Measurements from ENCODE around the gene PM20D2.

Gene PM20D2

GRCh38 chr6:89131599-89131998 lies 14.3 kb upstream of the PM20D2 start:
- ATAC-seq, result no peak
- TF ChIP-seq ZFP30 (CRISPR knock-in tag; IDR thresholded peaks at IDR 0.05), result no peak
- no peak for TF ChIP-seq ZFP3 (CRISPR knock-in tag; IDR thresholded peaks at IDR 0.05)
- TF ChIP-seq ESRRG (CRISPR knock-in tag; IDR thresholded peaks at IDR 0.05), result no peak
- TF ChIP-seq, protein P1, sequence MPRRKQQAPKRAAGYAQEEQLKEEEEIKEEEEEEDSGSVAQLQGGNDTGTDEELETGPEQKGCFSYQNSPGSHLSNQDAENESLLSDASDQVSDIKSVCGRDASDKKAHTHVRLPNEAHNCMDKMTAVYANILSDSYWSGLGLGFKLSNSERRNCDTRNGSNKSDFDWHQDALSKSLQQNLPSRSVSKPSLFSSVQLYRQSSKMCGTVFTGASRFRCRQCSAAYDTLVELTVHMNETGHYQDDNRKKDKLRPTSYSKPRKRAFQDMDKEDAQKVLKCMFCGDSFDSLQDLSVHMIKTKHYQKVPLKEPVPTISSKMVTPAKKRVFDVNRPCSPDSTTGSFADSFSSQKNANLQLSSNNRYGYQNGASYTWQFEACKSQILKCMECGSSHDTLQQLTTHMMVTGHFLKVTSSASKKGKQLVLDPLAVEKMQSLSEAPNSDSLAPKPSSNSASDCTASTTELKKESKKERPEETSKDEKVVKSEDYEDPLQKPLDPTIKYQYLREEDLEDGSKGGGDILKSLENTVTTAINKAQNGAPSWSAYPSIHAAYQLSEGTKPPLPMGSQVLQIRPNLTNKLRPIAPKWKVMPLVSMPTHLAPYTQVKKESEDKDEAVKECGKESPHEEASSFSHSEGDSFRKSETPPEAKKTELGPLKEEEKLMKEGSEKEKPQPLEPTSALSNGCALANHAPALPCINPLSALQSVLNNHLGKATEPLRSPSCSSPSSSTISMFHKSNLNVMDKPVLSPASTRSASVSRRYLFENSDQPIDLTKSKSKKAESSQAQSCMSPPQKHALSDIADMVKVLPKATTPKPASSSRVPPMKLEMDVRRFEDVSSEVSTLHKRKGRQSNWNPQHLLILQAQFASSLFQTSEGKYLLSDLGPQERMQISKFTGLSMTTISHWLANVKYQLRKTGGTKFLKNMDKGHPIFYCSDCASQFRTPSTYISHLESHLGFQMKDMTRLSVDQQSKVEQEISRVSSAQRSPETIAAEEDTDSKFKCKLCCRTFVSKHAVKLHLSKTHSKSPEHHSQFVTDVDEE (CRISPR knock-in tag; IDR thresholded peaks at IDR 0.05), result no peak
- no peak for TF ChIP-seq ZC3H10 (CRISPR knock-in tag; IDR thresholded peaks at IDR 0.05)
- no peak for TF ChIP-seq TOX (CRISPR knock-in tag; IDR thresholded peaks at IDR 0.05; ENCODE audit: borderline replicate concordance)
- TF ChIP-seq, protein P2, sequence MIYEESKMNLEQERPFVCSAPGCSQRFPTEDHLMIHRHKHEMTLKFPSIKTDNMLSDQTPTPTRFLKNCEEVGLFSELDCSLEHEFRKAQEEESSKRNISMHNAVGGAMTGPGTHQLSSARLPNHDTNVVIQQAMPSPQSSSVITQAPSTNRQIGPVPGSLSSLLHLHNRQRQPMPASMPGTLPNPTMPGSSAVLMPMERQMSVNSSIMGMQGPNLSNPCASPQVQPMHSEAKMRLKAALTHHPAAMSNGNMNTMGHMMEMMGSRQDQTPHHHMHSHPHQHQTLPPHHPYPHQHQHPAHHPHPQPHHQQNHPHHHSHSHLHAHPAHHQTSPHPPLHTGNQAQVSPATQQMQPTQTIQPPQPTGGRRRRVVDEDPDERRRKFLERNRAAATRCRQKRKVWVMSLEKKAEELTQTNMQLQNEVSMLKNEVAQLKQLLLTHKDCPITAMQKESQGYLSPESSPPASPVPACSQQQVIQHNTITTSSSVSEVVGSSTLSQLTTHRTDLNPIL (CRISPR knock-in tag; IDR thresholded peaks at IDR 0.05; ENCODE audit: low read depth), result no peak
- no peak for TF ChIP-seq CSRNP3 (CRISPR knock-in tag; IDR thresholded peaks at IDR 0.05)
- no peak for TF ChIP-seq POU6F1 (CRISPR knock-in tag; IDR thresholded peaks at IDR 0.05; ENCODE audit: borderline replicate concordance, low read depth)
- no peak for TF ChIP-seq PPARA (CRISPR knock-in tag; IDR thresholded peaks at IDR 0.05; ENCODE audit: borderline replicate concordance)
- no peak for TF ChIP-seq SNAI2 (CRISPR knock-in tag; IDR thresholded peaks at IDR 0.05)
- TF ChIP-seq TCF4 (CRISPR knock-in tag; IDR thresholded peaks at IDR 0.05; ENCODE audit: borderline replicate concordance), result no peak
- TF ChIP-seq ZNF8 (CRISPR knock-in tag; IDR thresholded peaks at IDR 0.05), result no peak
- TF ChIP-seq ARNTL (CRISPR knock-in tag; IDR thresholded peaks at IDR 0.05; ENCODE audit: borderline replicate concordance, low read depth), result no peak

- no peak for ATAC-seq
- no peak for TF ChIP-seq GLIS3 (CRISPR knock-in tag; IDR thresholded peaks at IDR 0.05)
- TF ChIP-seq ZFP3 (CRISPR knock-in tag; IDR thresholded peaks at IDR 0.05), result no peak
- TF ChIP-seq CSRNP3 (CRISPR knock-in tag; IDR thresholded peaks at IDR 0.05), result no peak
- TF ChIP-seq, protein P3, sequence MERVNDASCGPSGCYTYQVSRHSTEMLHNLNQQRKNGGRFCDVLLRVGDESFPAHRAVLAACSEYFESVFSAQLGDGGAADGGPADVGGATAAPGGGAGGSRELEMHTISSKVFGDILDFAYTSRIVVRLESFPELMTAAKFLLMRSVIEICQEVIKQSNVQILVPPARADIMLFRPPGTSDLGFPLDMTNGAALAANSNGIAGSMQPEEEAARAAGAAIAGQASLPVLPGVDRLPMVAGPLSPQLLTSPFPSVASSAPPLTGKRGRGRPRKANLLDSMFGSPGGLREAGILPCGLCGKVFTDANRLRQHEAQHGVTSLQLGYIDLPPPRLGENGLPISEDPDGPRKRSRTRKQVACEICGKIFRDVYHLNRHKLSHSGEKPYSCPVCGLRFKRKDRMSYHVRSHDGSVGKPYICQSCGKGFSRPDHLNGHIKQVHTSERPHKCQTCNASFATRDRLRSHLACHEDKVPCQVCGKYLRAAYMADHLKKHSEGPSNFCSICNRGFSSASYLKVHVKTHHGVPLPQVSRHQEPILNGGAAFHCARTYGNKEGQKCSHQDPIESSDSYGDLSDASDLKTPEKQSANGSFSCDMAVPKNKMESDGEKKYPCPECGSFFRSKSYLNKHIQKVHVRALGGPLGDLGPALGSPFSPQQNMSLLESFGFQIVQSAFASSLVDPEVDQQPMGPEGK (CRISPR knock-in tag; IDR thresholded peaks at IDR 0.05; ENCODE audit: borderline replicate concordance), result no peak
- TF ChIP-seq ISL1 (CRISPR knock-in tag; IDR thresholded peaks at IDR 0.05), result no peak
- no peak for TF ChIP-seq RARB (CRISPR knock-in tag; IDR thresholded peaks at IDR 0.05)
- no peak for TF ChIP-seq ZNF8 (CRISPR knock-in tag; IDR thresholded peaks at IDR 0.05)
- no peak for TF ChIP-seq ZNF70 (CRISPR knock-in tag; IDR thresholded peaks at IDR 0.05)
- TF ChIP-seq, protein P2 (CRISPR knock-in tag; IDR thresholded peaks at IDR 0.05; ENCODE audit: low read depth), result no peak
- no peak for TF ChIP-seq PPARA (CRISPR knock-in tag; IDR thresholded peaks at IDR 0.05; ENCODE audit: borderline replicate concordance)
These were observed 13.8 kb upstream of the PM20D2 start for GRCh38 chr6:89132057-89132456.

Measured in SK-N-SH treated with all-trans-retinoic acid at 6 μM for 48 hours (cell line).